Medulla oblongata (tissue), 1 donor: ENCODE data around the gene ARHGAP27.
"Not testable (repeated sequence)": the region's sequence is repeated elsewhere in the genome, so short reads cannot be mapped to it uniquely, and the experiment has no call there.

ENCODE experiments used
- DNase-seq: peaks from one replicate; pipeline ENCODE4 v3.0.0-alpha.2; 2015; ENCODE audit errors: extremely low spot score

The ARHGAP27 gene

DNA sequence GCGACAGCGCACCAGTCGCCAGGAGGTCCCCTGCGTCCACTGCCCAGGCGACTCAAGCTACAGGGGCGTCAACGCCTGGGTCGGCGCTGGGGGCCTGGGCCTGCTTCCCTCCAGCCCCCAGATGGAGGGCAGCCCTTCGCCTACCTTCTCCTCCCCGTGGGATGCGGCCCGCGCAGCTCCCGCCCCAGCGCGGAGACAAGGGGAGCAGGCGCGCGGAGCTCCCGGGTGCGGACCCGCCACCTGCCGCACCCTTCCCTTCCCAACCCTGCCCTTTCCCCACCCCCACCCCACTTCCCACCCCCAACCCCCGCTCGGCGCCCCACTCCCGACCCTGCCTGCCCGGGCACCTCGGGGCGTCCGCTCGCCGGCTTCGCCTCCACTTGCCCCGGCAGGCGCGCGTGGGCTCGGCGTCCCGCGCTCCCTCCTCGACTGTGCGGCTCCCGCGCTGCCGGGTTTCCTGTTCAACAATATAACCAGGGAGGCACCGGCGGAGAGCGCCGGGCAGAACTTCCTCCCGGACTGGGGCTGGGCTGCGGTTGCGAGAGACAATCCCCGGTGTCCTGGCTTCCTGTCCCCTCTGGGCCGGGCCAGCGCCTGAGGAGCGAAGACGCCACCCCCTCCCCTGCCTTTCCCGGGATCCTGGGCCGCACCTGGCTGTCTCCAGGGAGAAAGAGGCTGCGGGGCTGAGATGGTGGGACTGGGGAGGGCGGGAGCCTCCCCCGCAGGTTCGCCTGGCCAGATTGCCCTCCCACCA lies at the start of gene ARHGAP27:
ARHGAP27 (minus strand) TSS at position 466 of the 754 bp plus-strand sequence. CDS start 2,591 bp downstream, outside the sequence.
- DNase-seq: no peak

DNA sequence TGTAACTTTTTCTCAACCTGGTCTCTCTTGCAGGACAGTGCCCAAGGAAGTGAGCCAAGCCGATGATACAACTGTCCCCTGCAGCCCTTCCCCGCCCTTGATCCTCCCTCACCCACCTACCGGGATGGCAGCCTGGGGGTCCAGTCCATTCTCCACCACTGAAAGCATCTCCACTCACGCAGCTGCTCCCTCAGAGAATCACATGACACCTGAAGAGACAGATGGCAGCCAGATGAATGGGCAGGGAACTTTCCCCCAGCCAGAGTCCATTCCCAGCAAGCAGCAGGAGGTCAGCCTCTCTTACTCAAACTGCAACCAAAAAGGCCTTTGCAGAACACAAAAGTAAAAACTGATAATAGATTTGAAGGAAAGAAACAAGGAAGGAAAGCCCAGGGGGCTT lies 49.6 kb upstream of the ARHGAP27 start:
- DNase-seq: not testable (repeated sequence)

GRCh38 chr17:45475436-45475835 lies 42.8 kb upstream of the ARHGAP27 start:
- DNase-seq: not testable (repeated sequence)

DNA sequence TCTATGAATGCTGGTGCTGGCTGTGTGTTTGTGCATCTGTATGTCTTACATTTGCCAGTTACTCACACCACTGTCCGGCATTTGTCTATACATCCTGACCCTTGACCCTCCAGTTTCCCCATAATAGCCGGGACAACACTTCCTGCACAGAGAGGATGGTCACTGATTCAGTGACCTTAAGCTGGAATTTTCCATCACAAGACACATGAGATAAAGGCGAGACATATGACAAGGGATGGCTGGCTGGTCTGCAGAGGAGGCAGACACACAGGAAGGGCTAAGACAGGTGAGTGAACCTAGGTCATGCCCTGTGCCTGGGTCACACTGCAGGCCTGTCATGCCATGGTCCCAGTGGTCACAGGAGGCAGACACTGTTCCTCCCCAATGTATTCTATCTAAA lies 39.6 kb upstream of the ARHGAP27 start:
- not testable (repeated sequence) for DNase-seq

DNA sequence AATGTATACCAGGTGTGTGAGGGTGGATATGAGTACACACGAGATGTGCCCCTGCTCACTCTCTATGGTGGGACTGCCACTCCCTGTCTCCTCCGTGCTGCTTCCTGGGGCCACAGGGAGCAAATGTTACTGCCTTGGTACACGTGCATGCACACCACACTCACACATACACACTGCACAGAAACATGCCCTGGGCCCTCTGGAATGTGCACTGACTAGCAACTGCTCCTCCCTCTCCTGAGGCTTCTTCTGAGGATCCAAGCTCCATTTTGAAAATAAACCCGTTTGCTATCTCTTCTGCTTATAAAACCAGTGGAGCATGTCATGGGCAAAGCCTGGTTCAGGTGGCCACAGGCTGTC lies 36.5 kb upstream of the ARHGAP27 start:
- DNase-seq: not testable (repeated sequence)

DNA sequence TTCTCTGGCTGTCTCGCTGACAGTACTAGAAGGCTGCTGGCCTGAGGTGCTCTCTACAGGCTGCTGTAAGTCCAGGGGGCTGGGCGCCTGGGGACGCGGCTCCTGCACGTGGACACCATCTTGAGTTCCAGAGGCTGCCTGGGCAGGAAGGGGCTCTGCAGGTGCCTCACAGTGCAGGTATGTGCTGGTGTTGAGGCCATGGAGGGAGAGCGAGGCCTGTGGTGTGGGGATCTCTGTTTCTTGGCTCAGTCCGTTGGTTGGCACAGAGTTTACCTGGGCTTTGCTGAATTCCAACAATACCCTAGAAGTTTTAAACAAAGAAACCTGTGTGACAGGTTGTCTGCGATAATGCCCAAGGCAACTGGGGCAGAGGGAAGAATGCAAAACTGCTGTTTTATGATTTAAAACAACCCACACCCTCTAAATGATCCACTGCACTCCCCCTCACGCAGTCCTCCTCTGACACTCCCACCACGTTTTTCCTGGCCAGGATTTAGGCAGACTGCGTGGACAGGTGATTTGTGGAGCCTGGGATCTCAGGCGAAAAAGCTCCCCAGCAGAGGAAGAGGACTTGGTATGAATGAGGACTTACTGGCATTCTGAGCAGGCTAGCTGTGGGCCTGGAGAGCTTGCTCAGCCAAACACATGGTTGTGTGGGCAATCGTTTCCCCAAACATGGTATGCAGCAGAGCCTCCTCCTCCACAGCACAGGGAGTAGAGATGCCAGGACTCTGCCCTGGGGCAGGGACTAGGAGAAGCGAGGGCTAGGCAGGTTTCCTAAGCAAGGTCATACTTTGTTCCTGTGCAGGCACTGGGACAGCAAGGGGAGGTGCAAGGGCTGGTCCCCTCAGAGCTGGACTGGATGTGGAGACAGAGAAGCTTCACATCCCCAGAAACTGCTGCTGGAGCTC lies 35.9 kb upstream of the ARHGAP27 start:
- not testable (repeated sequence) for DNase-seq

DNA sequence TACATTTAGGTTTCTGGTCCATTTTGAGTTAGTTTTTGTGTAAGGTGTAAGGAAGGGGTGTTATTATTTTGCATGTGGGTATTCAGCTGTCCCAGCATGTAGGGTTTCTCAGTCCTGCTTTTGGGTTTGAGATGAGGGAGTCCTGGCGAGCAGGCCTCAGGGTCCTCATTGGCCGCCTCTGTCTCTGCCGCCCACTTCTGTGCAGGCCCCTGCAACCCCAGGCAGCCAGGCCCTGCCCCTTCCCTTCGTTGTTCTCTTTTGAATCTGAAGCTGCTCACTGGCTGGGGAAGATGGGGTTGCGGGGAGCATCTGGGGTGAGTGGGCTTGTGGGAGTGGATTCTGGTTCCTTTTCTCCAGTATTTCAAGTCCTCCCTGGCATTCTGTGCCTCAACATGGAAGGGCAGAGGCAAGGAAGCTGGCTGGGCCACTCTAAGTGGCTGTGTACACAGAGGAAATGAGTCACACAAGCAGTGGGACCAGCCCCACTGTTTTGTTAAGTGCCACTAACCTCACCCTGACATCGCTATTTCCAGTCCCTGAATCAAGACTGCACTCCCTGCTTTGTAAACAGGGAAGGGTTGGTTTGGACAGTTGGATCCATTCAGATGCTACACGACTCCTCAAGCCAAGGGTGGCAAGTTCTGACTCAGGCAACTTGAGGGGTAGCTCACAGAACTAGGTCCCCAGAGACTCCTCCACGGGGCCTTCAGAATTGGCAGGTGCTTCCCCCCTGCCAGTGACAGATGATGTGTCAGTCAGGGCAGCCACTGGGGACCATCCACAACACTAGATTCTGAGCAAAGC lies 29.1 kb upstream of the ARHGAP27 start:
- not testable (repeated sequence) for DNase-seq

GRCh38 chr17:45460422-45460821 lies 27.8 kb upstream of the ARHGAP27 start:
- DNase-seq: not testable (repeated sequence)

DNA sequence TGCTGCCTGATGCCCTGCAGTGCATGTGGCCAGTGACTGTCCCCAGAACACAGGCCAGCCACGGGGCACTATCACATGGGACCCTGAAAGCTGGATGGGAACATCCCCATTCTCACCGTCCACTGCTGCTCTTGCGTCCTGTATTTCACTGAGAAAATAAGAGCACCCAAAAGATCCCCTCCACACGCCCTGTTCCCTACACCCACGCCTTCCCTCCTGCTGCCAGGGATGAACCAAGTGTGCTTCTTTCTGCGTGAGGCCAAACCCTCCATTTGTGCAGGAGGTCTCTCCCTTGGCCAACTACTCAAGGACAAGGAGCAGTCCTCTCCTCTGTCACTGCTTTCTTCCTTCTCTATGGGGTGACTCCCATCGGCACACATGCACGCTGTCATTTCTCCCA lies 21.7 kb upstream of the ARHGAP27 start:
- not testable (repeated sequence) for DNase-seq

- DNase-seq: not testable (repeated sequence)
Measured at GRCh38 chr17:45453731-45454130, 21.1 kb upstream of the ARHGAP27 start.

- not testable (repeated sequence) for DNase-seq
Measured at GRCh38 chr17:45453225-45453534, 20.5 kb upstream of the ARHGAP27 start.

DNA sequence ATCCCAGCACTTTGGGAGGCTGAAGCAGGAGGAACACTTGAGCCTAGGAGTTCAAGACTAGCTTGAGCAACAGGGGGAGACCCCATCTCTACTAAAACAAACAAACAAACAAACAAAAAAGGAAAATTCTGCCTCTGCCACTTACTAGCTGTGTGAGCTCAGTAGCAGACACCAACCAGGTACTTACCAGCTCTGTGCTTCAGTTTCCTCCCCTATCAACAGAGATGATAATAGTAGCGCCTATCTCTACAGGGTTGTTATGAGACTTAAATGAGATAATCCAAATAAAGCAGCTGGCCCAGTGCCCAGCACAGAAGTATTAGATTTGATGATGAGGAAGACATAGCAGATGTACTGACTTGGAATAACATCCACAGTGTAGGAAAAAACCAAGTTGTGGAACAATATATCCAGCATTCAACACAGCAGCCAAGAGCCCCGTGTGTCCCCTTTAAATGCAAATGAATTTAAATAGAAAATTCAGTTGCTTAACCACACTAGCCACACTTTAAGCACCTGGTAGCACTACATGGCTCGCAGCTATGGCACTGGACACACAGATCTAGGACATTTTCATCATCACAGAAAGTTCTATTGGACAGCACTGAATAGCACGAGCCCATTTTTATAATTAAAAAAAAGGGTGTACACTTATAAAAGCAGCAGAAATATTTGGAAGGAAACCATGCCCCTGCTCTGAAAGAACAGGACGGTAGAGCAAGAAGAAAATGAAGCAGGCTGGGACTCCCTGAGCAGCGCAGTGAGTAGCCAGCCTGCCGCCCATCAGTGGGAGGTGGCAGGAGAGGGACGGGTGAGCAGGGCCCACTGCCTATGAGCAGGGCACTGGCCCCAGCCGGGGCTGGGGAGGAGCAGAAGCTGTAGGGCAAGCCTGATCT lies 19.9 kb upstream of the ARHGAP27 start:
- DNase-seq: not testable (repeated sequence)

GRCh38 chr17:45451660-45452059 lies 19.0 kb upstream of the ARHGAP27 start:
- not testable (repeated sequence) for DNase-seq

- no peak for DNase-seq
Measured at GRCh38 chr17:45451131-45451530, 18.5 kb upstream of the ARHGAP27 start.

DNA sequence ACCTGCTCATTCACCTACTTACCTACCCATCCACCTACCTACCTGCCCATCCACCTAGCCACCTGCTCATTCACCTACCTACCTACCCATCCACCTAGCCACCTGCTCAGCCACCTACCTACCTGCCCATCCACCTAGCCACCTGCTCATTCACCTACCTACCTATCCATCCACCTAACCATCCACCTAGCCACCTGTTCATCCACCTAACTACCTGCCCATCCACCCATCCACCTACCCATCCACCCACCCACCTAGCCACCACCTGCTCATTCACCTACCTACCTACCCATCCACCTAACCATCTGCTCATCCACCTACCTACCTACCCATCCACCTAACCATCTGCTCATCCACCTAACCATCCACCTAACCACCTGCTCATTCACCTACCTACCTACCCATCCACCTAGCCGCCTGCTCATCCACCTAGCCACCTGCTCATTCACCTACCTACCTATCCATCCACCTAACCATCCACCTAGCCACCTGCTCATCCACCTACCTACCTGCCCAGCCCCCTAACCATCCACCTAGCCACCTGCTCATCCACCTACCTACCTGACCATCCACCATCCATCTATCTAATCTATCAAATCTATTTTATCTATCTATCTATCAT lies 17.1 kb upstream of the ARHGAP27 start:
- not testable (repeated sequence) for DNase-seq

GRCh38 chr17:45449260-45449659 lies 16.6 kb upstream of the ARHGAP27 start:
- not testable (repeated sequence) for DNase-seq

- DNase-seq: not testable (repeated sequence)
Measured at GRCh38 chr17:45448483-45448882, 15.8 kb upstream of the ARHGAP27 start.

- DNase-seq: not testable (repeated sequence)
Measured at GRCh38 chr17:45448066-45448465, 15.4 kb upstream of the ARHGAP27 start.

- not testable (repeated sequence) for DNase-seq
Measured at GRCh38 chr17:45447650-45448049, 15.0 kb upstream of the ARHGAP27 start.

DNA sequence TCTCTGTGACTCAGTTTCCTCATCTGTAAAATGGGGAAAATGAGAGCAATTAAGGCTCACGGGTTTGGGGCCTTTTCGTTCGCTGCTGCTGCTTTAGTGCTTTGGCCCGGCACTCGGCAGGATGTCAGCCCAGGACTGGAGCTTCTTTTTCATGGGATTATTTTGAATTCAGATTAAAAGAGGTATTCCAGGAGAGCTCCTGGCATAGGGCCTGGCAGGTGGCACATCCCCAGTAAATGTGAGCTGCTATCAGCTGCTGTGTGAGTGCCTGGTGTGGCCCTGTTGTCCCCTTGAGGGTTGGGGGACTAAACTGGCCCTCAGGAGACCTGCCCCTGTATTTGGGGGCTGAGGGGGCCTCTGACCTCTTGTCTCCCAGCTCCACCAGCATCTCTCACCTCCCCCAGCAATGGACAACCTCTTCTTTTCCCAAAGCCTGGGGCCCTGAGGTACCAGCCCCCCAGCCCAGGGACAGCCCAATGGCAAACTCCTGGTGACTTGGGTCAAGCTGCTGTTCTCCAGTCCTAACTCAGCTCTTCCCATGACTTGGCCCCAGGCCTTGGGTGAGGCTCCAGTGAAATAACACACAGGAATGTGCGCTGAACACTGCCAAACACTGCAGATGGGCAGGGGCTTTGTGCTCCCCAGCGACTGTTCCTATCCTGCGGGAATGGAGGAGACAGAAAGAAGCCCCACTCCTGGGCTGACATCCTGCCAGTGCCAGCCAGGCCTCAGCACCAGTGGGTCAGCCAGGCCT lies 14.4 kb upstream of the ARHGAP27 start:
- DNase-seq: not testable (repeated sequence)
